Right cardiac atrium (tissue), 5 donors: ENCODE measurements around the gene CCDC88C. TPM values are rescaled to one million over a fixed set of nuclear protein-coding genes. Genes with fewer than 3 reads are reported as not detected.

Experiments
- ATAC-seq, 2 donors: fragments of 200-7000 bp; cut with Tn5 transposase; one replicate each; pipeline versions ENCODE4 v1.8.0 to v1.9.1; 2020; ENCODE audit warnings: moderate library complexity in 2 of 2, mild to moderate bottlenecking in 1 of 2
- DNase-seq, 3 donors: peaks; one replicate each; pipeline ENCODE4 v3.0.0-alpha.2; 2020
- H3K27ac ChIP-seq: one replicate; pipeline ENCODE4 v1.5.1; 2013; ENCODE audit warnings: mild to moderate bottlenecking, low read length, control low read depth, moderate library complexity
- H3K27me3 ChIP-seq: one replicate; pipeline ENCODE4 v1.6.1; 2013; ENCODE audit not compliant: control insufficient read depth, insufficient read depth
- H3K4me1 ChIP-seq: one replicate; pipeline ENCODE4 v1.6.1; 2013; ENCODE audit warnings: low read length; ENCODE audit not compliant: control insufficient read depth, insufficient read depth
- H3K4me3 ChIP-seq: one replicate; pipeline ENCODE4 v1.5.1; 2013; ENCODE audit warnings: low read length, control low read depth
- H3K9me3 ChIP-seq: one replicate; pipeline ENCODE4 v1.6.1; 2013; ENCODE audit warnings: low read length; ENCODE audit not compliant: control insufficient read depth
- WGBS: extraction: QIAGEN DNeasy Blood & Tissue Kit; methylation state at CpG from one replicate; pipeline ENCODE4 v1.1.7; 2013; 5-methylcytosine and 5-hydroxymethylcytosine counted together
- intact Hi-C, 4 donors: fragments of 100-400 bp; cut with DNase I; formaldehyde crosslinking; loops; one replicate each; pipeline versions ENCODE4 v1.11.0 to v1.14.0; 2022 to 2023
- polyA plus RNA-seq: library from polyadenylated mRNA; stranded (reverse); fragments of 200-250 nt; gene quantifications from one replicate; pipeline ENCODE4 v1.2.3, GENCODE V29; 2013
- total RNA-seq, 4 donors: library from RNA; stranded (reverse); fragmentation: NEBNext Ultra II Directional; extraction: Animal tissue kit (Norgen Biotek cat#: 25700); gene quantifications; one replicate each; pipeline ENCODE4 v1.2.1, GENCODE V29; 2021
- donor health status: healthy with polysubstance abuse.
- donor health status: DM: no; HTN: yes; CAD: no.
- donor health status: DM: no; HTN: no; CAD: no.
- donor health status: DM: no; HTN: yes; CAD: no; lungs with severe emphysema.
- donor health status: DM: yes; HTN: yes; CAD: no.

Gene CCDC88C
- total and polyA plus RNA-seq, 5 donors, result 2.5 to 5.4 (median 4.3) TPM

GRCh38 chr14:91299121-91300115, 118.2 kb downstream of the CCDC88C start:
- Histone ChIP-seq H3K4me1 (no peaks in the 10 kb centered on the region), H3K27me3 (no peaks in the 10 kb centered on the region), H3K9me3 (no peaks in the 10 kb centered on the region), H3K27ac (no peak overlapping the region), H3K4me3 (no peak overlapping the region)
- no peak for DNase-seq
- 90% methylated on average over 31 of the region's 31 CpGs for WGBS
- no peak for ATAC-seq
- intact Hi-C loops, result no loop called here

GRCh38 chr14:91298576-91298975, 119.0 kb downstream of the CCDC88C start:
- 52% methylated on average over 11 of the region's 11 CpGs for WGBS
- no peaks in the 10 kb centered on the region for H3K4me1 ChIP-seq
- no peak overlapping the region for H3K27ac ChIP-seq
- DNase-seq (peak in 1 of 3 donors; percentile 46), ATAC-seq (no peak)
- intact Hi-C loops, result no loop called here
- no peaks in the 10 kb centered on the region for H3K27me3 ChIP-seq
- no peaks in the 10 kb centered on the region for H3K9me3 ChIP-seq
- no peak overlapping the region for H3K4me3 ChIP-seq

- Histone ChIP-seq H3K9me3 (no peaks in the 10 kb centered on the region), H3K4me3 (no peak overlapping the region), H3K27me3 (no peaks in the 10 kb centered on the region), H3K4me1 (no peaks in the 10 kb centered on the region), H3K27ac (no peak overlapping the region)
- WGBS, result 90% methylated on average over 16 of the region's 16 CpGs
- DNase-seq (peak in 1 of 3 donors; percentile 30), ATAC-seq (no peak)
- intact Hi-C loops, result no loop called here
Observed at GRCh38 chr14:91297081-91297711, 120.4 kb downstream of the CCDC88C start.

- H3K4me1 ChIP-seq, result no peaks in the 10 kb centered on the region
- DNase-seq (peak in 1 of 3 donors; percentile 31), ATAC-seq (no peak)
- no peak overlapping the region for H3K27ac ChIP-seq
- WGBS, result 93% methylated on average over 23 of the region's 23 CpGs
- H3K4me3 ChIP-seq, result no peak overlapping the region
- no peaks in the 10 kb centered on the region for H3K27me3 ChIP-seq
- no peaks in the 10 kb centered on the region for H3K9me3 ChIP-seq
- intact Hi-C loops, result no loop called here
Observed at GRCh38 chr14:91295851-91296796, 121.5 kb downstream of the CCDC88C start.

GRCh38 chr14:91295276-91295845, 122.3 kb downstream of the CCDC88C start:
- no peaks in the 10 kb centered on the region for H3K9me3 ChIP-seq
- H3K27ac ChIP-seq, result no peak overlapping the region
- 94% methylated on average over 17 of the region's 17 CpGs for WGBS
- intact Hi-C loops, result no loop called here
- no peaks in the 10 kb centered on the region for H3K27me3 ChIP-seq
- ATAC-seq, result no peak
- DNase-seq, result peak in 1 of 3 donors; percentile 16
- H3K4me3 ChIP-seq, result no peak overlapping the region
- H3K4me1 ChIP-seq, result no peaks in the 10 kb centered on the region

GRCh38 chr14:91294153-91294552, 123.5 kb downstream of the CCDC88C start:
- ATAC-seq (peak; percentile 50 to 69), DNase-seq (peak in 1 of 3 donors; percentile 50)
- intact Hi-C loops, result no loop called here
- Histone ChIP-seq H3K9me3 (no peaks in the 10 kb centered on the region), H3K4me1 (no peaks in the 10 kb centered on the region), H3K27me3 (no peaks in the 10 kb centered on the region), H3K27ac (no peak overlapping the region), H3K4me3 (no peak overlapping the region)
- 55% methylated on average over 7 of the region's 7 CpGs for WGBS

- H3K9me3 ChIP-seq, result no peaks in the 10 kb centered on the region
- H3K4me1 ChIP-seq, result no peaks in the 10 kb centered on the region
- intact Hi-C loops, result no loop called here
- no peak overlapping the region for H3K27ac ChIP-seq
- ATAC-seq (no peak), DNase-seq (peak in 1 of 3 donors; percentile 52)
- 67% methylated on average over 12 of the region's 12 CpGs for WGBS
- H3K4me3 ChIP-seq, result no peak overlapping the region
- no peaks in the 10 kb centered on the region for H3K27me3 ChIP-seq
Observed at GRCh38 chr14:91293281-91293680, 124.3 kb downstream of the CCDC88C start.

GRCh38 chr14:91292491-91292890, 125.1 kb downstream of the CCDC88C start:
- 84% methylated on average over 15 of the region's 15 CpGs for WGBS
- no peak overlapping the region for H3K4me3 ChIP-seq
- no peaks in the 10 kb centered on the region for H3K4me1 ChIP-seq
- ATAC-seq (no peak), DNase-seq (peak in 1 of 3 donors; percentile 10)
- H3K27me3 ChIP-seq, result no peaks in the 10 kb centered on the region
- intact Hi-C loops, result no loop called here
- H3K27ac ChIP-seq, result no peak overlapping the region
- H3K9me3 ChIP-seq, result no peaks in the 10 kb centered on the region

GRCh38 chr14:91291786-91292405, 125.7 kb downstream of the CCDC88C start:
- no peak for ATAC-seq
- Histone ChIP-seq H3K9me3 (no peaks in the 10 kb centered on the region), H3K4me1 (no peaks in the 10 kb centered on the region), H3K4me3 (no peak overlapping the region), H3K27ac (no peak overlapping the region), H3K27me3 (no peaks in the 10 kb centered on the region)
- DNase-seq, result peak in 1 of 3 donors; percentile 22
- intact Hi-C loops, result no loop called here
- 93% methylated on average over 21 of the region's 21 CpGs for WGBS

- ATAC-seq, result no peak
- Histone ChIP-seq H3K4me3 (no peak overlapping the region), H3K9me3 (no peaks in the 10 kb centered on the region), H3K27me3 (no peaks in the 10 kb centered on the region), H3K27ac (no peak overlapping the region), H3K4me1 (no peaks in the 10 kb centered on the region)
- intact Hi-C loops, result no loop called here
- DNase-seq, result peak in 1 of 3 donors; percentile 9
- WGBS, result 93% methylated on average over 10 of the region's 10 CpGs
Observed at GRCh38 chr14:91290986-91291385, 126.6 kb downstream of the CCDC88C start.
